ENCODE results near the gene ERAS. TPM values are rescaled to one million over a fixed set of nuclear protein-coding genes. Genes with fewer than 3 reads are reported as not detected.
A peak's percentile ranks its signal among the peaks of the same experiment; 100 is the strongest.
"Not testable (repeated sequence)": the region's sequence is repeated elsewhere in the genome, so short reads cannot be mapped to it uniquely, and the experiment has no call there.

Gene ERAS
- total RNA-seq, 1 experiment from 2014 or later: not detected

DNA sequence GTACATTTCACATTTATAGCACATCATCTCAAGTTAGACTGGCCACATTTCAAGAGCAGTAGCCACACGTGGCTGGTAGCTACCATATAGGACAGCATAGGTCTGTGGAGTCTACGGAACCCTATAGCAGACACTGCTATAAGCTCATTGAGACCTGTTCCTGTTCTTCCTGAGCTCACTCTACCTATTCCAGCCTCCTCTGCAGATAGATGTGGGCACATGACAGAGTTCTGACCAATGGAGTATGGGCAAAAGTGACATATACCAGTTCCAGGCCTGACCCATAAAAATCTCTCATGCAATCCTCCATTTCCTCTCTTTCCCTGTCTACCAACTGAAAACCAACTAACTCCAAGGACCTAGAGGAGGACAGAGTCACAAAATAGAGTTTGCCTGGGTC lies 28.0 kb upstream of the ERAS start:
- DNase-seq (ENCODE audit: low spot score): no peak

DNA sequence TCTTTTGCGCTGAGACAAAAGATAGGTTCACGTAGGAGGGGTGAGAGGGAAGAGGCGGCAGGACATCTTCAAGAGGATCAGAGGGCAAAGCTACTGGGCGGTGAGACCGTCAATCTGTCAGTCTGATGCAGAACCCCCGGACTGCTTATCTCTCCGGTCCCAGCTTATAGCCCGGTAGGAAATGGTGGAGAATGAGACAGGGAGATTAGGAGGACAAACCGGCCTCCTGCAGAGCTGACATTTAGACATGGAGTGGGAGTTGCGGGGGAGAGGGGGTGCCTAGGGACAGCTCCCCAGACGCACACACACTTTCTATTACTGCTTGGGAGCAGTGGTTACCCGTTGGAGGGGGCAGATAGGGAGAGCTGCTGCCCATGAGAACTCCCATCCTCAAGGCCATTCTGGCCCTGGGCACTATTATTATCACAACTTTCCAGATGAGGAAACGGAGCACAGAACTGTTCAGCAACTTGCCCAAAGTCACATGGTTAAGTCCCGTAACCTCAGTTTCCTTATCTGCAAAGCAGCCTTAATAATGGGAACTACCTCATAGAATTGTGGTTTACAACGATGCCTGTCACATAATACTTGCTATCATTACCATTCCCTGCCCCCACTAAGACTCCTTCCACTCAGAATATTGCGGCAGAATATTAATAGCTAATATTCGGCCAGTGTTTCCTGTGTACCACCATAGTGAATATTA lies 25.6 kb upstream of the ERAS start:
- no peak for DNase-seq (ENCODE audit: low spot score)

DNA sequence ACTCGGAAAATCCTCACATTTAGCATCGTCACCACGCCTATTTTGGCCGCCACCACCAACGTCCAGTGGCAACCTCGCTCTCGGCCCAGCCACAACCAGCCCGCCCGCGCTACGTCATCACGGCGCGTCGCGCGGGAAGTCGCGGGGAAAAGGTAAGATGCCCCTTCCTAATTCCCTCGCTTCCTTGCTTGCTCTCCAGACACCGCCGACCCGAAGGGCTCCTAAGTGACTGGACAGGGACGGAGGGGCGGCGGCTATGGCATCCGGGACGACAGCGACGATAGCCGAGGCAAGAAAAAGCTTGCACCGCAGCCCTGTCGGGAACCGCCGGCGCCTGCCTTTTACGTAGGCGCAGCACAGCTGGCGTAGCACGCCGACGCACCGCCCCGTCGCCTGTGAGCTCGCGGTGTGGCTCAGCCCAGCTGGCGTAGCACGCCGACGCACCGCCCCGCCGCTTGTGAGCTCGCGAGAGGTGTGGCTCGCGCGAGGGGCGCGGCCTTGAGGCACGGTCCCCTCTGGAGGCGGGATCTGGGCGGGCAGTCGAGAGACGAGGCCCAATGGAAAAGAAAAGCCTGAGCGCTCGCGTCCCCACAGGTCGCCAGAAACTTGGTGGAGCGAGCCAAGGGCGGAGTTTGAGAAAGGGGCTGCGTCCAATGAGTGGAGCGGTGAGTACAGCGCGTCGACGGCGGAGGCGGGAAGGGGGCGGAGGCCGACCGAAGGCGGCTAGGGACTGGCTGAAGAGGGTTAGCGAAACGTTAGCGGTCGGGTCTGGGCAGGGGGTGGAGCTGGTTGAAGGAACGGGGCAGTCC lies 24.8 kb upstream of the ERAS start, which contains the start of gene HDAC6:
Gene HDAC6, plus strand, starts transcription at position 788 of the 809 bp plus-strand sequence. CDS start 626 bp downstream, outside the sequence.
- DNase-seq (ENCODE audit: low spot score): peak; percentile 98

DNA sequence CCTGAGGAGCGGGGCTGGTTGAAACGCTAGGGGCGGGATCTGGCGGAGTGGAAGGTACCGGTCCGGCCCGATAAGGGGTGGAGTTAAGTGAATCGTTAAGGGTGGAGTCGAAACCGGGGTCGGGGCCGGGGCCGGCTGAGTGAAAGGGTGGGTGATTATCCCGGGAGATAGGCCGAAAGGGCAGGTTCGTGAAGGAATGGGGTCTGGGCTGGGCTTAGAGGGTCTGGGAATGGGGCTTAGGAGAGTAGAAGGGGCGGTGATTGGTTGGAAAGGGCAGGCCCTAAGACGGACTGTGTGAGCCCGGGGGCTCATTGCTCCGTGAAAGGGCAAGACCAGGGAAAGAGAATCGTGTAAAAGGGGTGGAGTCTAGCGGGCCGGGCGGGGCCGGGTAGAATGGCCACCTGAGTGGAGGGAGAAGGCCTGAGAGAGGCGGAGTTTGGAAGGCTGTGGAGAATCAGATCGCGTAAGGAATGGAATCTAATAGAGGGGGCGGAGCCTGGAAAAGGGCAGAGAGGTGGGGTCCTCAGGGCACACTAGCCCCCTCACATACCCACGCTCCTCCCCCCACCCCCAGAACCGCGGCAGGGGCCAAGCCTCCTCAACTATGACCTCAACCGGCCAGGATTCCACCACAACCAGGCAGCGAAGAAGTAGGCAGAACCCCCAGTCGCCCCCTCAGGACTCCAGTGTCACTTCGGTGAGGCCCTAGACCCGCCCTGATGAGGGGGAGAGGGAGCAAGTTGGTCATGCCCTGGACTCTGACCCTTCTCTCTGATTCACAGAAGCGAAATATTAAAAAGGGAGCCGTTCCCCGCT lies 24.0 kb upstream of the ERAS start:
- peak; percentile 79 for DNase-seq (ENCODE audit: low spot score)

GRCh38 chrX:48802905-48803200 lies 23.5 kb upstream of the ERAS start:
- DNase-seq (ENCODE audit: low spot score): no peak

DNA sequence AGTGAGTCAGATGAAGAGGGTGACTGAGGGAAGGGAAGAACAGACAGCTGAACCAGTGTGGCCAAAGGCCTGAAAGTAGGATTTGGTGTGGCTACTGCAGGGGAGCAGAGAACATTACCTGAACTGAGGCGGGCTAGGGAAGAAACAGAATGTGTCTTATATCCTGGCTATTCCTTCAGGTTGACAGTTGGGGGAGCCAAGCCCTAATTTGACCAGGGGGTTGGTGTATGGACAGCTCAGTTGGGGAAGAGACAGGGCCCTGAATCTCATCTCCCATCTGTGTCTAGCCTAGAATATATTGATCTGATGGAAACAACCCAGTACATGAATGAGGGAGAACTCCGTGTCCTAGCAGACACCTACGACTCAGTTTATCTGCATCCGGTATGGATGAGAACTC lies 20.2 kb upstream of the ERAS start:
- no peak for DNase-seq (ENCODE audit: low spot score)

GRCh38 chrX:48813644-48814043 lies 12.7 kb upstream of the ERAS start:
- DNase-seq (ENCODE audit: low spot score): no peak

DNA sequence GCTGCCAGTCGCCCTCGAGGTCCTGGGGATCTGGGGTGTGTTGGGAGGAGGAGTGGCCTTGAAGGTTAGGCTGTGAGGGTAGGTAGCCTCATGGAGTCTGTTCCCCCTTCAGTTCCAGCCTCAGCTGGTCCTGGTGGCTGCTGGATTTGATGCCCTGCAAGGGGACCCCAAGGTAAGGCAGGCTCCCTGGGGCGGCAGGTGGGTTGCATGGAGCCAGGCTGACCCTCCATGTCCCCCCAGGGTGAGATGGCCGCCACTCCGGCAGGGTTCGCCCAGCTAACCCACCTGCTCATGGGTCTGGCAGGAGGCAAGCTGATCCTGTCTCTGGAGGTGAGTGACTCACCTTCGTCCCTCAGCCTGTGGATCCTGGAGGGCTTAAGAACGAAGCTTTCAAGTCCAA lies 11.6 kb upstream of the ERAS start:
- DNase-seq (ENCODE audit: low spot score): no peak

DNA sequence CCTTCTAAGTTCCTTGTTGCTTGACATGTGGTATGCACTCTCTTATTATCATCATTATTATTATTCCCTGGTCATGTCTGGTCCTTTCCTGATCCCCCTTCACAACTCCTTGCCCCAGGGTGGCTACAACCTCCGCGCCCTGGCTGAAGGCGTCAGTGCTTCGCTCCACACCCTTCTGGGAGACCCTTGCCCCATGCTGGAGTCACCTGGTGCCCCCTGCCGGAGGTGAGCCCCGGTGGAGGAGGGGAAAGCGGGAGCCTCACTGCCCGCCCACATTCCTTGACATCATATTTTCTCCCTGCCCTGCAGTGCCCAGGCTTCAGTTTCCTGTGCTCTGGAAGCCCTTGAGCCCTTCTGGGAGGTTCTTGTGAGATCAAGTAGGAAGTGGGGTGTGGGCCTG lies 11.0 kb upstream of the ERAS start:
- no peak for DNase-seq (ENCODE audit: low spot score)

- no peak for DNase-seq (ENCODE audit: low spot score)
These were observed 10.1 kb upstream of the ERAS start for GRCh38 chrX:48816014-48816810.

- DNase-seq (ENCODE audit: low spot score): no peak
These were observed 8.2 kb upstream of the ERAS start for GRCh38 chrX:48818098-48818497.

- DNase-seq (ENCODE audit: low spot score): no peak
These were observed 7.4 kb upstream of the ERAS start for GRCh38 chrX:48818866-48819265.

DNA sequence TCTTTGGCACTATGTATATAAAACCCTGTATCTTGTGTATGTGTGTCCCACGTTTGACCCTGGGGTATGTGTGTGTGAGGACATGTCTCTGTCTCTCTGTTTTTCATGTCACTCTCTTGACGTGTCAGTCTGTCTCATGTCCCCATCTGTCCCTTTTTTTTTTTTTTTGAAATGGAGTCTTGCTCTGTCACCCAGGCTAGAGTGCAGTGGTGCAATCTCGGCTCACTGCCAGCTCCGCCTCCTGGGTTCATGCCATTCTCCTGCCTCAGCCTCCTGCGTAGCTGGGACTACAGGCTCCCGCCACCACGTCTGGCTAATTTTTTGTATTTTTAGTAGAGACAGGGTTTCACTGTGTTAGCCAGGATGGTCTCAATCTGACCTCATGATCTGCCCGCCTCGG lies 6.9 kb upstream of the ERAS start:
- DNase-seq (ENCODE audit: low spot score): not testable (repeated sequence)

- no peak for DNase-seq (ENCODE audit: low spot score)
These were observed 3.3 kb upstream of the ERAS start for GRCh38 chrX:48823053-48823452.

DNA sequence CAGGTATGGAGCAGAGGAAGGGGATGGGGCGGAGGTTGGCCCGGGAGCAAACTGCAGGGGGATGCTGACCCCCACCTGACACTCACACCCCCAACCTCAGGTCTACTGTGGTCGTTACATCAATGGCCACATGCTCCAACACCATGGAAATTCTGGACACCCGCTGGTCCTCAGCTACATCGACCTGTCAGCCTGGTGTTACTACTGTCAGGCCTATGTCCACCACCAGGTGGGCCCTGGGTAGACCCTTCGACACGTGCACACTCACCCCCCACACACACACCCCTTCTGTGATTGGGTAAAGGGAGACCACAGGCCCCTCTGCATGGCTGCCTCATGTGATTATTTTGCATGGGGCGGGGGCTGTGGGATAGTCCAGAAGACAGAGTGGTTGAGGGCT lies 2.2 kb upstream of the ERAS start:
- no peak for DNase-seq (ENCODE audit: low spot score)

DNA sequence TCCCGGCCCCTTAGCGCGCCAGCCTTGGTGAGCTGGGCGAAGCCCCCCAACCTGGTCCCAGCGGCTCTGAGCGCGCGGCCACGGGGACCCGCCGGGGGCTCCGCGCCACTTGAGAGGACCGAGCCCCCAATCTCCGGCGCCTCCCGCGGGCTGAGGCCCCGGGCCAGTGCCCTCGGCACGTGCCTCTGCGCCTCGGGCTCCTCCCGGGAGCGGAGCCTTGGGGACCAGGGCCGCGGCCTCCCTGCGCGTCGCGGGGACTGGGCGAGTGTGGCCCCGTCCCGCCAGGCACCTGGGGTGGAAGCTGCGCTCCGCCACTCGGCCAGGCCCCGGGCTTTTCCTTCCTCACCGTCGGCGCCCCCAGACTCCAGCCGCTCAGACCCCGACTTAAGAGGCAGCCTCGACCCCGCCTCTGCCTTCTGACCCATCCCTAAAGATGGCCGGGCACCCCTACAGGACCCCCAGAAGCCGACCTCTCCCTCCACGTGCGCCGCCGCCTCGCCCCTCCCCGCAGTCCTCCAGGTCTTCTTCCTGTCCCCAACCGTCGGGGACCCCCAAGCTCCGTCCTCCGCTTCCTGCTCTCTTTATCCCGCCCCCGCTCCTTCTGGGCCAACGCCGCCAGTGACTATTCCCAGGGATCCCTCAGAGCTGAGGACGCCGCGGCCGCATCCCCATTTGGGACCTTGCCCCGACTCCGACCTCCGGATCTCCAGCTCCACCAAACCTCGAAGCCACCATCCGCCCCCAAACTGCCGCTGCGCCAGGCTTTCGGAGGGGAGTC lies 752 bp downstream of the ERAS start:
- DNase-seq (ENCODE audit: low spot score): no peak

- no peak for DNase-seq (ENCODE audit: low spot score)
These were observed 1.3 kb downstream of the ERAS start for GRCh38 chrX:48827654-48827968.

GRCh38 chrX:48829016-48829735 lies 2.9 kb downstream of the ERAS start:
- DNase-seq (ENCODE audit: low spot score): no peak

DNA sequence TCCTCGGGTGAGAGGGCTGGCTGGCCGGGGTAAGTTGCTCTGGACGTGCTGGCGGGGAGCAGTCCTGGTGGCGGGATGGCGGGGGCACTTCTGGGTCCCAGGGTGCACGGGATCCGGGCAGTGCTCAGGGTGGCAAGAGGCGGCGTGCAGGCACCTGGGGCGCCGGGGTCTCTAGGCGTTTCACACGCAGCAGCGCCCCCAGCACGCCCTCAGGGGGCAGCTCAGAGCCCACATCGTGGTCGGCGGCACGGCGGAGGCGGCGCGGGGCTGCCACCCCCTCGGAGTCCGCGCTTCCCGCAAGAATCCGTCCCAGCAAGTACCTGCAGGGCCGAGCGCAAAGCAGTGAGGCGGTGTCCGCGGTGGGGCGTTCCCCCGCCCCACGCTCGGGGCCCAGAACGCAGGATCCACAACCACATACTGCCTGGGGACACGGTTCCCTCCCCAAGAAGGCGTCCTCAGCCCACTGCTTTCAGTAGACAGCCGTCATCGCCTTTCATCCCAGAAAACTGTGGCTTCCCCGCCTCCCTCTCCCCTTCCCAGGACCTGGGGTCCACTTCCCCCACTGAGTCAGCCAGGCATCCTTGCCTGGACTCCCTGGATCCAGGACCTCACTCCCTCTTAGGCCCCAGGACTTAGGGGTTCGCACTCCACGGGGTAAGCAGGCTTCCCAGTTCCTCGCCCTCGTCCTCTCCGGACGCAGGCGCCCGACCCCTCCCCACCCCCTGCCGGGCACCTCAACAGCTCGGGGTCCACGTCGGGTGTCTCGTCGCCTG lies 5.0 kb downstream of the ERAS start:
- DNase-seq (ENCODE audit: low spot score): no peak

DNA sequence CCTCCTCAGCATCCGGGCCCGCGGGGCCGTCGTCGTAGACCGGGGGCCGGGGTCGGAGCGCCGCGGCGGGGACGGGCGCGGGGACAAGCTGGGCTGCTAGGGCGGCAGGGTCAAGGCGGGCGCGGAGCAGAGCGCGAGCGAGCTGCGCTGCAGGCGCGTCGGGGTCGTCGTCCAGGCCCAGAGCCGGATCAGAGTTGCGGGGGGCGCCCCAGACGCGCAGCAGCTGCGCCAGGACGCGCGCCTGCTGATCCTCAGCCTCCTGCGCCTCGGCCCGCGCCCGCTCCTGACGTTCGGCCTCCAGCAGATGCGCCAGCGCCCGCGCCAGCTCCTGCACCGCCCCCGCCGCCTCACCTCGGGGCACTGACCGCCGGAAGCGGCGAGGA lies 5.6 kb downstream of the ERAS start:
- DNase-seq (ENCODE audit: low spot score): no peak
